ENCODE measurements around the gene FAM53A. TPM values are rescaled to one million over a fixed set of nuclear protein-coding genes. Genes with fewer than 3 reads are reported as not detected.

FAM53A gene
- total and polyA plus RNA-seq, 8 donors, result 1.5 to 4.3 (median 2.3) TPM

DNA sequence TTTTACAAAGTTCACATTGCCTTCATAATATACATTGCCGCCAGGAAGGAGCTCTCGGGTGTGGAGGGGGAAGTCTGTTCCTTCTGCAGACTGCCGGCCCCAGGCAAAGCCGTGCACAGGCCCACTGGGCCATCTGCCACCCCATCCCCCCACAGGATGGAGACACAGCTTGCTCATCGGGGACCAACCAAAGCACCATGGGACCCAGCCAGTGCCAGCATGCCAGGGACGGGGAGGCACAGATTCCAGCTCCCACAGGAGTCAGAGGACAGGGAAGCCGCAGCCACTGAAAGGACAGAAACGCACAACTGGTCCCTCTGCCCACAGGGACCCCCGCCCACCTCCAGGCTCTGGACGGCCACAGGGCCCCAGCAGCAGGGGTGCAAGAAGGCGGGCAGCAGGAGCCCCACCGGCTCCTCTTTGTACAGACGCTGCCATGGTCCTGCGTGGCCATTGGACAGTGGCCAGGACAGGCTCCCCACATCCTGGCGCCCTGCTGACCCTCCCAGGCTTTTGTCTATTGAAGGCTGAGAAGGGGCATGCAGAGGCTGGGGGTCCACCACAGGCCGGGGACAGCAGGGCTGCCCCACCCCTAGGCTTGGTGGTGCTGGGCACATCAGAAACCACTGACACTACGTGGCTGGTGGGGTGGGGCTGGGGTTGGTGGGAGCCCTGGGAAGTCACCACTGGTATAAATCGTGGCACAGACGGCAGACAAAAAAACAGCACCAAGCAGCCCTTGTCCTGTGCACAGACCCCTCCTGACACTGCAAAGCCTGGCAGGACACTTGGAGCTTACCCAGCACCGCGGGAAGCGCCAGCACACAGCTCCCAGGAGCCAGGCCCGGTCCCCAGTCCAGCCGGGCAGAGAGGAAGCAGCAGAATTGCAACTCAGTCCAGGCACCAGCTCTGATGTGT lies 89.0 kb downstream of the FAM53A start:
- ATAC-seq, result no peak
- DNase-seq, result peak in 1 of 4 donors; percentile 50
- H3K4me3 ChIP-seq, result no peak overlapping the region
- peaks cover 7 to 73% of the 10 kb centered on the region in 2 donors for H3K27me3 ChIP-seq
- H3K27ac ChIP-seq, result no peak overlapping the region
- TF ChIP-seq, protein P1, sequence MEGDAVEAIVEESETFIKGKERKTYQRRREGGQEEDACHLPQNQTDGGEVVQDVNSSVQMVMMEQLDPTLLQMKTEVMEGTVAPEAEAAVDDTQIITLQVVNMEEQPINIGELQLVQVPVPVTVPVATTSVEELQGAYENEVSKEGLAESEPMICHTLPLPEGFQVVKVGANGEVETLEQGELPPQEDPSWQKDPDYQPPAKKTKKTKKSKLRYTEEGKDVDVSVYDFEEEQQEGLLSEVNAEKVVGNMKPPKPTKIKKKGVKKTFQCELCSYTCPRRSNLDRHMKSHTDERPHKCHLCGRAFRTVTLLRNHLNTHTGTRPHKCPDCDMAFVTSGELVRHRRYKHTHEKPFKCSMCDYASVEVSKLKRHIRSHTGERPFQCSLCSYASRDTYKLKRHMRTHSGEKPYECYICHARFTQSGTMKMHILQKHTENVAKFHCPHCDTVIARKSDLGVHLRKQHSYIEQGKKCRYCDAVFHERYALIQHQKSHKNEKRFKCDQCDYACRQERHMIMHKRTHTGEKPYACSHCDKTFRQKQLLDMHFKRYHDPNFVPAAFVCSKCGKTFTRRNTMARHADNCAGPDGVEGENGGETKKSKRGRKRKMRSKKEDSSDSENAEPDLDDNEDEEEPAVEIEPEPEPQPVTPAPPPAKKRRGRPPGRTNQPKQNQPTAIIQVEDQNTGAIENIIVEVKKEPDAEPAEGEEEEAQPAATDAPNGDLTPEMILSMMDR (IDR thresholded peaks at IDR 0.05), result no peak
- peaks cover 0 to 19% of the 10 kb centered on the region in 2 donors for H3K9me3 ChIP-seq
- no peaks in the 10 kb centered on the region for H3K4me1 ChIP-seq
- H3K36me3 ChIP-seq, result no peaks in the 10 kb centered on the region
- intact Hi-C loops (cut with DNase I), result no loop called here

DNA sequence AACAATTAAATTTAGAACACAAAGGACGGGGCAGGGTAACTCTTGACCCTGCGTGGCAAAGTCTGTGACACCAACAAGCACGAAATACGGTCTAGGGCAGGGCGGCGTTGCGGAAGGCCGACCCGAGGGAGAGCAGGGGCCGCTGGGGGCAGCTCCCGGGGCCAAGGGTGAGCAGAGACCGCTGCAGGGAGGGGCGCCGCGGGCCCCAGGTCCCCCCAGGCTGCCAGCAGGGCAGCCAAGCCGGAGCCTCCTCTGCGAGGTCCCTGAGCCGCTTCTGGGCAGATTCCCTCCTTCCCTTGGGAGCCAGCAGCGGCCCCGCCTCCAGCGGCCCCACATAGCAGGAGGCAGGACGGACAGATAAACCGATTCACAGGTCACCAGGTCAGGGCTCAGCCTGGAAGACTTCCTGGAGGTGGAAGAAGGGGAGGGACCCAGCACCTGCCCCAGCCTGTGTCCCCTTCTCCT lies 90.2 kb downstream of the FAM53A start:
- no peaks in the 10 kb centered on the region for H3K36me3 ChIP-seq
- TF ChIP-seq, protein P1 (IDR thresholded peaks at IDR 0.05), result no peak
- DNase-seq (peak in 1 of 4 donors; percentile 55), ATAC-seq (no peak)
- no peak overlapping the region for H3K4me3 ChIP-seq
- intact Hi-C loops (cut with DNase I), result no loop called here
- no peak overlapping the region for H3K27ac ChIP-seq
- no peaks in the 10 kb centered on the region for H3K4me1 ChIP-seq
- peaks cover 7 to 61% of the 10 kb centered on the region in 2 donors for H3K27me3 ChIP-seq
- peaks cover 0 to 30% of the 10 kb centered on the region in 2 donors for H3K9me3 ChIP-seq

DNA sequence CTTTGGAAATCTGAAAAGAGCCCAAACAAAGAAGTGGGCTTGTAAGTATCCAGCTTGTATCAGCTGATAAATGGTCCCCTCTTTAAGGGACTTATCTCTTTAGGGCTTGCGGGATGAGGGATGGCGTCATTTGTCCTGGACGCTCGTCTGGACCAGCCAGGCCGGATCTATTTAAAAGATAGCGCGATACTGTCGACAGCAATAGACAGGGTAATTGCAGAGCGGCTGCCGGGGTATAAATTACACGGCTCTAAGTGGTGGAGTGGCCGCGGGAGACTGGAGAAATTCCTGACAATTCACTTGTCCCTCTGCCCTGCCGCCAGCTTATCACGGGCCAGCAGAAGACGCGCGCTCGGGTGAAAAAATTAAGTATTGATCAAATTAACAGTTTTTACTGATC lies 90.7 kb downstream of the FAM53A start:
- intact Hi-C loops (cut with DNase I), result no loop called here
- DNase-seq (no peak), ATAC-seq (no peak)

DNA sequence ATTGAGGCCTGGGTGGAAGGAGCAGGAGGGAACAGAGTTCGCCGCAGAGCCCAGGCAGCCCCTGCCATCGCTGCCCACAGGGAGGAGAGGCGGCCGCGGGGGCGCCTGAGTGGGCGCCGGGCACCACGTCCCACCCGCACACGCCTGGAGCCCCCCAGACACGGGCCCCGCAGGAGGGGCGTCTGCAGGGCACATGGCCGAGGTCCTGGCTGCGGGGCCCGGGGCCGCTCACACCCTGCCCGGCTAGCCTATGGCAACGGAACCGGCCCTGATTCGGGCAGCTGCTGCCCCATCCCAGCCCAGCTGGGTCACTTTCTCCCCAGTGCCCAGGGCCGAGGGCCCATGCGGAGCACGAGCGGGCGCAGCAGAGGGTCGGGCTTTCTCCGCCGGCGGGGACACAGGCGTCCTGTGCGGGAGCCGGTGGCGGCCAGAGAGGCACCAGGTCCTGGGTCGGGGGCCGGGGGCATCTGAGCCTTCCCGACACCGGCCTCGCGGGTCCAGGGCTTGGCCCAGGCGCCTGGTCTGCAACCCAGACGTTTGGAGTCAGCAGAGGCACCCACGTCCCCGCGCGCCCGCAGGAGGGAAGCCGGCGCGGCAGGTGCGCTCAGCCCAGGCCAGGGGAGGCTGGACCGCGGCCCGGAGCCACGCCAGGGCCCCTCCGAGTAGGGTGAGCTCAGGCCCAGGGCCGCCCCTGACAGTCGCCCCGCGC lies 91.2 kb downstream of the FAM53A start:
- no peaks in the 10 kb centered on the region for H3K36me3 ChIP-seq
- peaks cover 0 to 35% of the 10 kb centered on the region in 2 donors for H3K9me3 ChIP-seq
- H3K27me3 ChIP-seq, result peaks cover 7 to 50% of the 10 kb centered on the region in 2 donors
- TF ChIP-seq, protein P1 (IDR thresholded peaks at IDR 0.05), result no peak
- intact Hi-C loops (cut with DNase I), result no loop called here
- peak in 1 of 4 donors; percentile 73 for DNase-seq
- H3K4me3 ChIP-seq, result no peak overlapping the region
- H3K4me1 ChIP-seq, result no peaks in the 10 kb centered on the region
- ATAC-seq, result no peak
- no peak overlapping the region for H3K27ac ChIP-seq

More for the DNA sequence above, 90.7 kb downstream of the FAM53A start:
- TF ChIP-seq, protein P1 (IDR thresholded peaks at IDR 0.05), result no peak
- Histone ChIP-seq H3K4me3 (no peak overlapping the region), H3K27ac (no peak overlapping the region), H3K36me3 (no peaks in the 10 kb centered on the region), H3K4me1 (no peaks in the 10 kb centered on the region), H3K27me3 (peaks cover 7 to 56% of the 10 kb centered on the region in 2 donors), H3K9me3 (peaks cover 0 to 33% of the 10 kb centered on the region in 2 donors)

All from left lung (tissue), 10 donors.